Activated CD8-positive, alpha-beta T cell treated with anti-CD3 and anti-CD28 coated beads, Interleukin-2, amount 10 ng/mL, durations not matched to agents 7 days and 5 days (primary cell): ENCODE data around the gene FOXD4L1. TPM values are rescaled to one million over a fixed set of nuclear protein-coding genes. Genes with fewer than 3 reads are reported as not detected.
"Not testable (repeated sequence)": the region's sequence is repeated elsewhere in the genome, so short reads cannot be mapped to it uniquely, and the experiment has no call there.

Experiments used
- ATAC-seq: fragments of 150-1000 bp; cut with Tn5 transposase; one replicate; pipeline ENCODE4 v1.10.0; 2021; ENCODE audit warnings: moderate library complexity
- CTCF ChIA-PET: fragments of 350-600 bp; sonication (Branson Sonifier 250); formaldehyde crosslinking; loops from one replicate; lab custom pipeline; 2021; ENCODE audit warnings: antibody characterized with exemption; lab: Charles Lee
- POLR2A ChIA-PET: fragments of 350-600 bp; sonication (Branson Sonifier 250); formaldehyde crosslinking; loops from one replicate; lab custom pipeline; 2021; ENCODE audit warnings: antibody characterized with exemption; lab: Charles Lee
- DNase-seq: peaks from one replicate; pipeline ENCODE4 v3.0.0-alpha.2; 2020
- H3K27ac Mint-ChIP-seq: one replicate; pipeline ENCODE4 v1.8.0; 2021; ENCODE audit warnings: mild to moderate bottlenecking, mixed read lengths
- H3K27me3 Mint-ChIP-seq: one replicate; pipeline ENCODE4 v1.8.0; 2021; ENCODE audit warnings: low read depth, mixed read lengths
- H3K36me3 Mint-ChIP-seq: one replicate; pipeline ENCODE4 v1.8.0; 2021; ENCODE audit warnings: low read depth, mixed read lengths
- H3K4me1 Mint-ChIP-seq: one replicate; pipeline ENCODE4 v1.8.0; 2021; ENCODE audit warnings: low read depth, mixed read lengths
- H3K4me3 Mint-ChIP-seq: one replicate; pipeline ENCODE4 v1.8.0; 2021; ENCODE audit warnings: mild to moderate bottlenecking, mixed read lengths
- H3K9me3 Mint-ChIP-seq: one replicate; pipeline ENCODE4 v1.8.0; 2022; ENCODE audit warnings: mixed read lengths; ENCODE audit not compliant: insufficient read depth
- total RNA-seq, 2 experiments: library from RNA; stranded (reverse); gene quantifications; one replicate each; pipeline ENCODE4 v1.2.3, GENCODE V29; 2021

The FOXD4L1 gene
- total RNA-seq, 2 experiments from 2014 or later, result 0.21 to 0.29 TPM

DNA sequence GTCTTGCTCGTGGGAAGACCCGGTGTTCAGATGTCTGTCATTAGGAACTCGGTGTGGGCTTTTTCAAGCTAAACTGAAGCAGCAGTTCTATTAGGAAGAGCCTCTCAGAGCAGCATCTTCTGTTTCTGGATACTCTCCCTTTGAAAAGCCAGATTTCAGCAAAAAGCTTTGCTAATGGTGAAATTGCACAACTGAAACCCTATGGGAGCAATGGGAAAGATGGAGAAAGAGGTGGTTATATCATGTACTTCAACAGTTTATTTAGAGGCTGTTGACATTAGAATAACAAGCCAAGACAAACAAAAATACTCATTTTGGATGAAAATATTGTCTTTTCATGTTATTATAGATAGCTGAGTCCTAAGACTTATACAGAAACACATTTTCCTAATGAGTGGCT lies 30.4 kb downstream of the FOXD4L1 start:
- H3K4me3 Mint-ChIP-seq, DNase-seq, POLR2A ChIA-PET, H3K36me3 Mint-ChIP-seq, H3K27ac Mint-ChIP-seq, H3K4me1 Mint-ChIP-seq, H3K9me3 Mint-ChIP-seq, ATAC-seq: not testable (repeated sequence)
- H3K27me3 Mint-ChIP-seq, result peaks cover 13% of the 10 kb centered on the region
- CTCF ChIA-PET, result interaction anchor here (1.8 kb wide), 1 partner anchor 171 kb away, joined by 5 read pairs; no protein-coding TSS in a partner anchor

DNA sequence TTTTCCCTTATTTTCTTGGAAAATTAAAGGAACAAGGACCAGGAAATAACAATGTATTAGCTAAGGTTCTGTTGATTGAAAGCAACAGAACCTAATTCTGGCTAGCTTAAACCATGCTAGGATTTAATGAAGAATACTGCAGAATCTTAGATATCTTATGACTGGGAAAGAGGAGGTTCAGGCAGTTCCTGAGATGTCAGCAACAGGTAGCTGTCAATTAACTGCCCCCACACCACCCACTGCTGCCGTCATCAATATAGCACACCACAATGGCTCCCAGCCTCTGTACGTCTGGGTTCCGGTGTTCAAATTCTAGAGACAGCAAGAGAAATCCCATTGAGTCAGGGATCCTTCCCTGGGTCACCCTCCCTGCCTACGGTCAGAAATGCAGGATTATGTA lies 34.5 kb downstream of the FOXD4L1 start:
- H3K4me3 Mint-ChIP-seq, ATAC-seq, H3K9me3 Mint-ChIP-seq, H3K36me3 Mint-ChIP-seq, CTCF ChIA-PET, H3K4me1 Mint-ChIP-seq, H3K27ac Mint-ChIP-seq, POLR2A ChIA-PET, DNase-seq: not testable (repeated sequence)
- peaks cover 13% of the 10 kb centered on the region for H3K27me3 Mint-ChIP-seq

DNA sequence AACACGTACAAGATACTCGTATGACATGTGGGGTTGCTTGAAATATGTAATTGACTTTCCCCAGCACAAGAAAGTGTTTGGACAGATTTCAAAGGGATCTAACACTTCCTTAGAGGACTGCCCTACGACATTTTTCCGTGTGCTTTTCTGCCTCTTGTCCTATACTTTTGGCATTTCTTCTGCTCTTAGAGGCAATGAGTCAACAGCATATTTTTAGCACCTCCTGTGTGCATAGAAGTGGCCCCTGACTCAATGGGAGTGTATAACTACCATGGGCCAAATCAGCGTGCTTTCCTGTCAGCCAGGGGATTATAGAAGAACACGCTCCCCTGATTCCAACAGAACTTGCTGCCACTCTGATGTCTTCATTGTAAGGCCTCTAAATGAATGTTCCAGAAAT lies 38.1 kb downstream of the FOXD4L1 start:
- POLR2A ChIA-PET, H3K4me3 Mint-ChIP-seq, H3K4me1 Mint-ChIP-seq, H3K27ac Mint-ChIP-seq, CTCF ChIA-PET, DNase-seq, H3K36me3 Mint-ChIP-seq, H3K9me3 Mint-ChIP-seq, ATAC-seq: not testable (repeated sequence)
- H3K27me3 Mint-ChIP-seq, result peaks cover 12% of the 10 kb centered on the region

DNA sequence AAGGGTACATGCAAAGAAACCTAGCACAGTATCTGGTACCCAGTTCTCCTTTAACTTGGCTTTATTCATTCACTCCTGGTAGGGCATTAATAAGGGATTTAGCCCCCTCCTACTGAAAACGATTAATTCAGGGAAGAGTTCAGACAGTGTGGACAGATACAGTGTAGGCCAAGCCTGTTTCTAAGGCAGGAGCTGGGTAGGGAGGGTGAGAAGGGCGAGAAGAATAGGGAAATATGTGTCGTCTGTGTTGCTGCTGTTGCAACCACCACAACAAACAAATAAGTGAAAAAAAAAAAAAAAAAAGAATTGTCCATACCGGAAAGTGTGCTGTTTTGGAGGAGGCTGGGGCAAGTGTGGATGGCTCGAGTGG lies 42.4 kb downstream of the FOXD4L1 start:
- DNase-seq, H3K9me3 Mint-ChIP-seq, POLR2A ChIA-PET, H3K36me3 Mint-ChIP-seq, H3K27ac Mint-ChIP-seq, ATAC-seq, H3K4me1 Mint-ChIP-seq, CTCF ChIA-PET: not testable (repeated sequence)
- Mint-ChIP-seq H3K27me3 (peaks cover 13% of the 10 kb centered on the region), H3K4me3 (peak overlapping the region; percentile 64)

DNA sequence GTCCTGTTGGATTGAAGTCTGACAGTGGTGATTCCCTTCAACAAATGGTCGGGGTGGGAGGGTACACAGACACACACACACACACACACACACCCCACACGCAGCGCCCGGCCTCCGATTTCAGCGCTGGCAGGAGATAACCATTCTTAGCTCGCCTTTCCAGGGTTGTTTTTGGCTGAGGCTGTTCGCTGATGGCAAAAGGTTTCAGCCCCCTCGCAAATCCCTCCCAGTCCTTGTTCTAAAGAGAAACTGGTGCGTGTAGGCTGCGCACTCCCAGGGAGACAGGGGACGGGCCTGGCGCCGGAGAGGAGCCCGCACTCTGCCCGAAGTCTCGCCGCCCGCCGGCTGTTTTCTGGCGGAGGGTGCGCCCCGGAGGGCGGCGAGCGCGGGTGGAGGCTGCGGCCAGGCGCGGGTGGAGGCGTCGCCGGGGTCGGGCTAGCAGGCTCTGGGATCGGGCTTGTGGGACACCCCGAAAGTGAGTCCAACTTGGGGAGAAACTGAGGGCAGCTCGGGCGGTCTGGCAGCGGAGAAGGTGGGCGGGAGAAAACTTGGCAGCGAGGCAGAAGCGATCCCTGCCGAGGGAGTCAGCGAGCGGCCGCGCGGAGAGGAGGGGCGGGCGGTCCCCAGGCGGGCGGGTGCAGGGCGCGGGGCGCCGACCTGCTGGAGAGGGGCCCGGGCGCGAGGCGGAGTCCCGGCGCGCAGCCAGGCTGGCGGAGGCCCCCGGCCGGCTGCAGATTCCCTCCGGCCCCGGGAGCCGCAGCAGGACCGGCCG lies 42.9 kb downstream of the FOXD4L1 start:
- ATAC-seq, result peak; percentile 74
- H3K27ac Mint-ChIP-seq, H3K4me1 Mint-ChIP-seq, H3K9me3 Mint-ChIP-seq, CTCF ChIA-PET, POLR2A ChIA-PET, H3K36me3 Mint-ChIP-seq: not testable (repeated sequence)
- DNase-seq, result peak; percentile 21
- H3K4me3 Mint-ChIP-seq, result peak overlapping the region; percentile 64
- peaks cover 13% of the 10 kb centered on the region for H3K27me3 Mint-ChIP-seq

DNA sequence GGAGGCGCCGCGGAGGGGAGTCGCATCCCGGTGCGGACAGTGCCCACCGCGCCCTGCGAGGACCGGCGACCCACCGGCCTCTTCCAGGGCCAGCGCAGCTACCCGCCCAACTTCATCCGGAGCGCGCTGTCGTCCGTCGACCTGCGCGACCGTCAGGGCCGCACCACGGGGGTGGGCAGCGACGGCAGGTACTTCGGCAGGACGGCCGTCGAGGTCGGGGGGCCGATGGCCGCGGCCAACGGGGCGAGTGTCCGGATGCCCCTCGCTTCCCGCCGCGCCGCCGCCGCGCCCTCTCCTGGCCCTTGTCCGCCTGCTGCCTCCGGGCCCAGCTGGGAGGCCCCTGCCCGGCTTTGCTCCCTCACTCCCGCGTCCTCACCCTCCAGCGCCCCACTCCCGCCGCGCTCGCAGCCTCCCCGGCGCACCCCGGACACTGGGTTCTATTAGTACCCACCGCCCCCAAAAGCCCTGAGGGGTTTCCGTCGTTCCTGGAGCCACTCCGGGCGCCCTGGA lies 43.6 kb downstream of the FOXD4L1 start:
- Mint-ChIP-seq H3K27me3 (peaks cover 13% of the 10 kb centered on the region), H3K4me3 (peak overlapping the region; percentile 47)
- peak; percentile 56 for ATAC-seq
- H3K9me3 Mint-ChIP-seq, H3K27ac Mint-ChIP-seq, H3K4me1 Mint-ChIP-seq, CTCF ChIA-PET, DNase-seq, POLR2A ChIA-PET, H3K36me3 Mint-ChIP-seq: not testable (repeated sequence)

DNA sequence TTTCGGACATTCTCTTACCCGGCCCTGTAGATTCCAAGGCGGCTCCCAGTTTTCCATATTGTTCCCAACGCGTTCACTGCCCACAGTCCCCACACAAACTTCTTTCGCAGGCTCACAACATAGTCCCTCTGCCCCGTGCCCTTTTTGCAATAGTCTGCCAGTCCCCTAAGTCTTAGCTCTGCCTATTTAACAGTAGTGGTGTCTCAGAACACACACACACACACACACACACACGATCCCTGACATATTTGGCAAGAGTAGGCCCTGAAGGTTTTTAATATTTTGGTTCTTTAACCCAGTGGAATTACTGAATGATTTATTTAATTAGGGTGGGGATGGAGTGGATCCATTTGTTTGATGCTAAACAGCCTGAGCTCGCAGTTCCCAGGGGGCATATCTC lies 44.1 kb downstream of the FOXD4L1 start:
- ATAC-seq, result not testable (repeated sequence)
- peak overlapping the region; percentile 43 for H3K27ac Mint-ChIP-seq

More for the DNA sequence above, 44.1 kb downstream of the FOXD4L1 start:
- CTCF ChIA-PET, H3K36me3 Mint-ChIP-seq, H3K9me3 Mint-ChIP-seq, POLR2A ChIA-PET, H3K4me1 Mint-ChIP-seq, DNase-seq: not testable (repeated sequence)
- H3K4me3 Mint-ChIP-seq, result peak overlapping the region; percentile 47
- peaks cover 13% of the 10 kb centered on the region for H3K27me3 Mint-ChIP-seq

Other genes with a start within 250 kb of the FOXD4L1 start
- gene PAX8, start 219.7 kb upstream of the FOXD4L1 start, total RNA-seq, result under 1 TPM; 0.21 to 0.55 TPM
- 10 to 100 TPM; 32.4 to 36.4 TPM for gene ZNG1B, start 61.0 kb upstream of the FOXD4L1 start, total RNA-seq
- 10 to 100 TPM; 12.0 to 12.5 TPM for gene RABL2A, start 128.6 kb downstream of the FOXD4L1 start, total RNA-seq